Measurements from ENCODE around the gene FNDC3B.

DNA sequence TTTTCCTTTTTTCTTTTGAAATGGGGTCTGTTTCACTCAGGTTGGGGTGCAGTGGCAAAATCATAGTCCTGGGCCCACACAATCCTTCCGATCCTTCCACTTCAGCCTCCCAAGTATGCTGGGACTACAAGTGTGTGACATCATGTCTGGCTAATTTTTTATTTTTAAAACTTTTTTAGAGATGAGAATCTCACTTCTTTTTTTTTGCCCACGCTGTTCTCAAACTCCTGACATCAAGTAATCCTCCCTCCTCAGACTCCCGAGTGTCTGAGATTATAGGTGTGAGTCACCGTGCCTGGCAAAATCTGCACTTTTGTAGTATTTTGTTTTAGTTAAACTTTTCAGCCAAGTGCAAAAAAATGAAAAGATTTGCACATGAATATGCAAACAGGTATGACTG lies 171.0 kb downstream of the FNDC3B start:
- TF ChIP-seq CTCF (IDR thresholded peaks at IDR 0.05; ENCODE audit: low read length) (no peak), EZH2 (IDR thresholded peaks at IDR 0.05; ENCODE audit: borderline replicate concordance, low read length) (no peak)

Measured in OCI-LY1 (cell line).